Mammary epithelial cell (primary cell): ENCODE results near the gene PARD3.

Experiments
- CTCF ChIP-seq, 2 donors: IDR thresholded peaks in 1 of 2; conservative IDR thresholded peaks in 1 of 2; 2 replicates each; pipeline ENCODE4 v1.5.1; 2011 to 2012; ENCODE audit warnings: inconsistent platforms in 2 of 2, low read length in 2 of 2, mild to moderate bottlenecking in 2 of 2, control low read depth in 1 of 2, low read depth in 1 of 2; ENCODE audit not compliant: insufficient read depth in 1 of 2; ENCODE audit errors: extremely low read depth in 1 of 2
- EZH2 ChIP-seq: IDR thresholded peaks from 2 replicates; pipeline ENCODE4 v1.6.1; 2012; ENCODE audit warnings: low read length, inconsistent platforms, borderline replicate concordance

GRCh38 chr10:34815185-34816084 lies at the start of gene PARD3:
- no peak for TF ChIP-seq CTCF (conservative IDR thresholded peaks at IDR 0.05 in 1 of 2, IDR thresholded peaks at IDR 0.05 in 1 of 2; ENCODE audit: extremely low read depth in 1 of 2, insufficient read depth in 1 of 2, low read depth in 1 of 2, low read length in 2 of 2)
- TF ChIP-seq EZH2, result no peak
